Epithelial cell of proximal tubule (primary cell): ENCODE measurements around the gene ENAH. TPM values are rescaled to one million over a fixed set of nuclear protein-coding genes. Genes with fewer than 3 reads are reported as not detected.

Experiments used
- DNase-seq: peaks from one replicate; pipeline ENCODE4 v3.0.0-alpha.2; 2011; ENCODE audit warnings: low read depth
- H3K4me3 ChIP-seq: 2 replicates; pipeline ENCODE4 v1.5.1; 2011; ENCODE audit warnings: low read depth, mild to moderate bottlenecking, low read length
- CTCF ChIP-seq: conservative IDR thresholded peaks from 2 replicates; pipeline ENCODE4 v1.5.1; 2012; ENCODE audit warnings: low read depth, mild to moderate bottlenecking, low read length
- total RNA-seq: library from RNA; depleted of rRNA; stranded (reverse); fragments of >200 nt; gene quantifications from 2 replicates; pipeline ENCODE4 v1.2.3, GENCODE V29; 2015

ENAH gene
- total RNA-seq, 1 donor from 2014 or later = 37.7 TPM

GRCh38 chr1:225494789-225495359, 158.0 kb downstream of the ENAH start:
- no peak for DNase-seq
- H3K4me3 ChIP-seq = no peak overlapping the region
- no peak for TF ChIP-seq CTCF

GRCh38 chr1:225493591-225494246, 159.2 kb downstream of the ENAH start:
- no peak for DNase-seq
- H3K4me3 ChIP-seq = no peak overlapping the region
- TF ChIP-seq CTCF = no peak

GRCh38 chr1:225488676-225489075, 164.2 kb downstream of the ENAH start:
- TF ChIP-seq CTCF = no peak
- no peak overlapping the region for H3K4me3 ChIP-seq
- no peak for DNase-seq

- DNase-seq = no peak
- H3K4me3 ChIP-seq = no peak overlapping the region
- no peak for TF ChIP-seq CTCF
Observed at GRCh38 chr1:225486856-225487255, 166.1 kb downstream of the ENAH start.

GRCh38 chr1:225485991-225486530, 166.9 kb downstream of the ENAH start:
- no peak for DNase-seq
- no peak overlapping the region for H3K4me3 ChIP-seq
- TF ChIP-seq CTCF = no peak

- no peak for TF ChIP-seq CTCF
- H3K4me3 ChIP-seq = no peak overlapping the region
- DNase-seq = no peak
Observed at GRCh38 chr1:225485226-225485625, 167.7 kb downstream of the ENAH start.

- H3K4me3 ChIP-seq = no peak overlapping the region
- no peak for DNase-seq
- TF ChIP-seq CTCF = no peak
Observed at GRCh38 chr1:225484657-225485214, 168.2 kb downstream of the ENAH start.
